Liver (tissue), 9 donors: ENCODE results near the gene MRPL54. TPM values are rescaled to one million over a fixed set of nuclear protein-coding genes. Genes with fewer than 3 reads are reported as not detected.

Experiments
- DNase-seq: peaks from one replicate; pipeline ENCODE4 v3.0.0-alpha.2; 2017; ENCODE audit warnings: low spot score
- H3K27ac ChIP-seq, 2 donors: one replicate each; pipeline ENCODE4 v1.7.0; 2013; ENCODE audit warnings: inconsistent platforms in 2 of 2, low read length in 2 of 2, control low read depth in 1 of 2, low read depth in 1 of 2, mild to moderate bottlenecking in 1 of 2
- H3K27me3 ChIP-seq, 4 donors: one replicate each; pipeline versions ENCODE4 v1.6.1 to v1.7.0; 2013; ENCODE audit warnings: low read length in 3 of 4, inconsistent platforms in 1 of 4, mild to moderate bottlenecking in 1 of 4, moderate library complexity in 1 of 4; ENCODE audit not compliant: control insufficient read depth in 4 of 4, insufficient read depth in 4 of 4
- H3K36me3 ChIP-seq, 4 donors: one replicate each; pipeline versions ENCODE4 v1.6.1 to v1.7.0; 2013; ENCODE audit warnings: low read length in 3 of 4, mild to moderate bottlenecking in 3 of 4, low read depth in 1 of 4, moderate library complexity in 1 of 4; ENCODE audit not compliant: control insufficient read depth in 4 of 4, insufficient read depth in 3 of 4
- H3K4me1 ChIP-seq, 4 donors: one replicate each; pipeline versions ENCODE4 v1.6.1 to v1.7.0; 2013; ENCODE audit warnings: low read length in 3 of 4, mild to moderate bottlenecking in 3 of 4, moderate library complexity in 1 of 4; ENCODE audit not compliant: control insufficient read depth in 4 of 4, insufficient read depth in 4 of 4
- H3K4me3 ChIP-seq, 3 donors: one replicate each; pipeline versions ENCODE4 v1.6.1 to v1.7.0; 2013; ENCODE audit warnings: low read length in 3 of 3, control low read depth in 1 of 3, low read depth in 1 of 3, mild to moderate bottlenecking in 1 of 3
- H3K9ac ChIP-seq, 2 donors: one replicate each; pipeline ENCODE4 v1.7.0; 2013; ENCODE audit warnings: low read length in 2 of 2, mild to moderate bottlenecking in 2 of 2, moderate library complexity in 2 of 2, control low read depth in 1 of 2, low read depth in 1 of 2
- H3K9me3 ChIP-seq, 4 donors: one replicate each; pipeline versions ENCODE4 v1.6.1 to v1.7.0; 2013; ENCODE audit warnings: low read length in 3 of 4; ENCODE audit not compliant: control insufficient read depth in 4 of 4
- EGR1 ChIP-seq, 2 donors: IDR thresholded peaks; 2 replicates each; pipeline ENCODE4 v1.6.1; 2016 to 2018; ENCODE audit warnings: antibody characterized with exemption in 2 of 2, low read depth in 2 of 2
- FOXA1 ChIP-seq: IDR thresholded peaks from 2 replicates; pipeline ENCODE4 v1.6.1; 2016; ENCODE audit warnings: antibody characterized with exemption
- FOXA2 ChIP-seq: IDR thresholded peaks from 2 replicates; pipeline ENCODE4 v1.6.1; 2016; ENCODE audit warnings: antibody characterized with exemption
- GABPA ChIP-seq, 2 donors: IDR thresholded peaks in 1 of 2; conservative IDR thresholded peaks in 1 of 2; 2 replicates each; pipeline ENCODE4 v1.6.1; 2016; ENCODE audit warnings: antibody characterized with exemption in 2 of 2, mild to moderate bottlenecking in 1 of 2, moderate library complexity in 1 of 2
- HNF4A ChIP-seq, 2 donors: conservative IDR thresholded peaks; 2 replicates each; pipeline ENCODE4 v1.6.1; 2016; ENCODE audit warnings: antibody characterized with exemption in 2 of 2, mild to moderate bottlenecking in 2 of 2
- HNF4G ChIP-seq: IDR thresholded peaks from 2 replicates; pipeline ENCODE4 v1.6.1; 2016; ENCODE audit warnings: antibody characterized with exemption
- JUND ChIP-seq, 2 donors: IDR thresholded peaks; 2 replicates each; pipeline ENCODE4 v1.6.1; 2016; ENCODE audit warnings: antibody characterized with exemption in 2 of 2
- NR2F2 ChIP-seq: IDR thresholded peaks from 2 replicates; pipeline ENCODE4 v1.6.1; 2016; ENCODE audit warnings: antibody characterized with exemption
- RAD21 ChIP-seq, 2 donors: IDR thresholded peaks; 2 replicates each; pipeline ENCODE4 v1.6.1; 2016; ENCODE audit warnings: antibody characterized with exemption in 2 of 2, mild to moderate bottlenecking in 2 of 2
- RXRA ChIP-seq, 2 donors: IDR thresholded peaks; 2 replicates each; pipeline ENCODE4 v1.6.1; 2017 to 2018; ENCODE audit warnings: antibody characterized with exemption in 2 of 2, mild to moderate bottlenecking in 1 of 2
- SP1 ChIP-seq: IDR thresholded peaks from 2 replicates; pipeline ENCODE4 v1.6.1; 2018; ENCODE audit warnings: antibody characterized with exemption, mild to moderate bottlenecking
- TAF1 ChIP-seq: conservative IDR thresholded peaks from 2 replicates; pipeline ENCODE4 v1.6.1; 2016; ENCODE audit warnings: antibody characterized with exemption, mild to moderate bottlenecking
- YY1 ChIP-seq: IDR thresholded peaks from 2 replicates; pipeline ENCODE4 v1.6.1; 2016; ENCODE audit warnings: antibody characterized with exemption, mild to moderate bottlenecking
- WGBS: extraction: QIAGEN DNeasy Blood & Tissue Kit; methylation state at CpG from one replicate; pipeline ENCODE4 v1.1.7; 2013; 5-methylcytosine and 5-hydroxymethylcytosine counted together
- polyA plus RNA-seq, 2 donors: library from polyadenylated mRNA; stranded (reverse) in 1 of 2; unstranded in 1 of 2; fragments of 200-250 nt in 1 of 2; fragments of >200 nt in 1 of 2; fragmentation: Nextera tagmentation in 1 of 2; extraction: Ambion mirVana in 1 of 2; gene quantifications; one replicate each; pipeline versions ENCODE4 v1.2.1 to v1.2.3, GENCODE V29; 2013 to 2015
- total RNA-seq, 2 donors: library from RNA; depleted of rRNA; stranded (reverse); fragments of >200 nt; gene quantifications; one replicate each; pipeline ENCODE4 v1.2.3, GENCODE V29; 2014
- TF ChIP-seq, protein P1 (sequence below): IDR thresholded peaks from 2 replicates; pipeline ENCODE4 v1.6.1; 2016; ENCODE audit warnings: antibody characterized with exemption
- TF ChIP-seq, protein P2 (sequence below): fragments of 150-350 bp; IDR thresholded peaks from 2 replicates; pipeline ENCODE4 v1.5.1; 2017; ENCODE audit warnings: improper control_type of control experiment, low read depth, low read length; ENCODE audit not compliant: missing input control
- TF ChIP-seq, protein P3 (sequence below): IDR thresholded peaks from 2 replicates; pipeline ENCODE4 v1.6.1; 2016; ENCODE audit warnings: antibody characterized with exemption
- TF ChIP-seq, protein P4 (sequence below): IDR thresholded peaks from 2 replicates; pipeline ENCODE4 v1.6.1; 2016; ENCODE audit warnings: antibody characterized with exemption
- TF ChIP-seq, protein P5 (sequence below): IDR thresholded peaks from 2 replicates; pipeline ENCODE4 v1.6.1; 2016; ENCODE audit warnings: antibody characterized with exemption, mild to moderate bottlenecking
- donor health status: healthy.
- donor health status: healthy.
- donor health status: healthy.
- donor health status: healthy.
- donor health status: healthy.

MRPL54 gene
- total and polyA plus RNA-seq, 4 donors, result 25.1 to 109 (median 42.9) TPM

DNA sequence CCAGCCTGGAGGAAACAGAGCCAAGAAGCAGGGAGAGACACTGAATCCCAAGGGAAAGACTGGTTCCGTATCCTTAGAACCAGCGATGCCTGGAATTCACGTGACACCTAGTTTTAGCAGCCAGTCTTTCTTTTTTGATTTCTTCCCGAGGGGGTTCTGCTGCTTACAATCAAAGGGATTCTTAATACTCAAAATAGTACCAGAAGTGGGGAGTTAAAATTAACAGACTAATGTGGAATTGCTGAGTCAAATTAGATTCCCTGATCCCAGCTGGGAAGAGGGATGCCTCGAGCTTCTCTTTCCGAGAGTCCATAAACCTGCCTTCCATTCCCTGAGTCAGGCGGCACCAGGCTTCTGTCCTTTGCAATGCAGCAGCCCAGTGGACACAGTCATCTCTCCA lies 28.5 kb downstream of the MRPL54 start:
- no peak for DNase-seq
- 81% methylated on average over 7 of the region's 7 CpGs for WGBS
- TF ChIP-seq GABPA (IDR thresholded peaks at IDR 0.05 in 1 of 2, conservative IDR thresholded peaks at IDR 0.05 in 1 of 2), result no peak
- no peak for TF ChIP-seq JUND (IDR thresholded peaks at IDR 0.05)
- TF ChIP-seq FOXA2, result no peak
- TF ChIP-seq RAD21 (IDR thresholded peaks at IDR 0.05), result no peak
- Histone ChIP-seq H3K27ac (no peak overlapping the region), H3K4me3 (no peak overlapping the region), H3K27me3 (no peaks in the 10 kb centered on the region), H3K9me3 (peaks cover 0 to 2% (median 0%) of the 10 kb centered on the region in 4 donors), H3K36me3 (no peaks in the 10 kb centered on the region), H3K4me1 (no peaks in the 10 kb centered on the region), H3K9ac (no peak overlapping the region)

DNA sequence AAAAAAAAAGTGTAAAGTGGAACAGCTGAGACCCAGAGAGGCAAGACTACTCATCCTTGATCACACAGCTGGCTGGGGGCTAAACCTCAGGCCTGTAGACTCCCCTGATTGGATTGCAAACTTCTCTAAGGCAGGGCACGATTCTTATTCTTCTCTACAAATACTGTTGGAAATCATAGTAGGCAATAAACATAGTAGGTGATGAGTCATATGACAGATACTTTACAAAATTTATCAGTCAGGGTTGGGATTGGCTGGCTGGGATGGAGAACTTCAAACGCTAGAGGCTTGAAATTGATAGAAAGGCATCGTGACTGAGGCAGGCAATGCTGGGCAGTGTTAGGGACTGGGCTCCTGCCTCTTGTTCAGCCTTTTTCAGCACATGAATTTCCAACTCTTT lies 29.6 kb downstream of the MRPL54 start:
- H3K27me3 ChIP-seq, result no peaks in the 10 kb centered on the region
- peaks cover 0 to 5% (median 3%) of the 10 kb centered on the region in 4 donors for H3K9me3 ChIP-seq
- DNase-seq, result no peak
- WGBS, result 71% methylated on average over 3 of the region's 3 CpGs
- H3K9ac ChIP-seq, result no peak overlapping the region
- no peaks in the 10 kb centered on the region for H3K4me1 ChIP-seq
- no peaks in the 10 kb centered on the region for H3K36me3 ChIP-seq
- no peak overlapping the region for H3K27ac ChIP-seq
- H3K4me3 ChIP-seq, result no peak overlapping the region
- no peak for TF ChIP-seq HNF4G
- TF ChIP-seq, protein P1, sequence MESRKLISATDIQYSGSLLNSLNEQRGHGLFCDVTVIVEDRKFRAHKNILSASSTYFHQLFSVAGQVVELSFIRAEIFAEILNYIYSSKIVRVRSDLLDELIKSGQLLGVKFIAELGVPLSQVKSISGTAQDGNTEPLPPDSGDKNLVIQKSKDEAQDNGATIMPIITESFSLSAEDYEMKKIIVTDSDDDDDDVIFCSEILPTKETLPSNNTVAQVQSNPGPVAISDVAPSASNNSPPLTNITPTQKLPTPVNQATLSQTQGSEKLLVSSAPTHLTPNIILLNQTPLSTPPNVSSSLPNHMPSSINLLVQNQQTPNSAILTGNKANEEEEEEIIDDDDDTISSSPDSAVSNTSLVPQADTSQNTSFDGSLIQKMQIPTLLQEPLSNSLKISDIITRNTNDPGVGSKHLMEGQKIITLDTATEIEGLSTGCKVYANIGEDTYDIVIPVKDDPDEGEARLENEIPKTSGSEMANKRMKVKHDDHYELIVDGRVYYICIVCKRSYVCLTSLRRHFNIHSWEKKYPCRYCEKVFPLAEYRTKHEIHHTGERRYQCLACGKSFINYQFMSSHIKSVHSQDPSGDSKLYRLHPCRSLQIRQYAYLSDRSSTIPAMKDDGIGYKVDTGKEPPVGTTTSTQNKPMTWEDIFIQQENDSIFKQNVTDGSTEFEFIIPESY, result no peak

DNA sequence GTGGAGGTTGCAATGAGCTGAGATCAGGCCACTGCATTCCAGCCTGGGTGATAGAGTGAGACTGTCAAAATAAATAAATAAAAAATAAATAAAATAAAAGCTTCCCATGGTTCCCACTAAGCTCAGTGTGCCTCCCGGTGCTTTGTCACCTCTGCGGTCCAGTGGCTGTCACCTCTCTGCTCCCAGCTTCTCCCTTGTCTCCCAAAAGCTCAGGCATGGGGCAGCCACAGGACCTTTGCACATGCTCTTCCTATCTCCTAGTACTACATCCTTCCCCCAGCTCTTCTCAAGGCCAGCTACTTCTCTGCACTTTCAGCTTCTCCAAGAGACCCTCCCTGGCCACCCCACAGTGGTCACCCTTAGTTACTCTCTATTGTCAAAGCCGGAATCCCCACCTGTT lies 31.3 kb downstream of the MRPL54 start:
- Histone ChIP-seq H3K9ac (no peak overlapping the region), H3K4me1 (no peaks in the 10 kb centered on the region), H3K27me3 (no peaks in the 10 kb centered on the region), H3K4me3 (no peak overlapping the region), H3K36me3 (no peaks in the 10 kb centered on the region), H3K27ac (no peak overlapping the region), H3K9me3 (peaks cover 0 to 5% (median 3%) of the 10 kb centered on the region in 4 donors)
- WGBS, result 94% methylated on average over 3 of the region's 3 CpGs
- DNase-seq, result no peak
- TF ChIP-seq, protein P1, result no peak
- TF ChIP-seq YY1, result no peak
- TF ChIP-seq, protein P2, sequence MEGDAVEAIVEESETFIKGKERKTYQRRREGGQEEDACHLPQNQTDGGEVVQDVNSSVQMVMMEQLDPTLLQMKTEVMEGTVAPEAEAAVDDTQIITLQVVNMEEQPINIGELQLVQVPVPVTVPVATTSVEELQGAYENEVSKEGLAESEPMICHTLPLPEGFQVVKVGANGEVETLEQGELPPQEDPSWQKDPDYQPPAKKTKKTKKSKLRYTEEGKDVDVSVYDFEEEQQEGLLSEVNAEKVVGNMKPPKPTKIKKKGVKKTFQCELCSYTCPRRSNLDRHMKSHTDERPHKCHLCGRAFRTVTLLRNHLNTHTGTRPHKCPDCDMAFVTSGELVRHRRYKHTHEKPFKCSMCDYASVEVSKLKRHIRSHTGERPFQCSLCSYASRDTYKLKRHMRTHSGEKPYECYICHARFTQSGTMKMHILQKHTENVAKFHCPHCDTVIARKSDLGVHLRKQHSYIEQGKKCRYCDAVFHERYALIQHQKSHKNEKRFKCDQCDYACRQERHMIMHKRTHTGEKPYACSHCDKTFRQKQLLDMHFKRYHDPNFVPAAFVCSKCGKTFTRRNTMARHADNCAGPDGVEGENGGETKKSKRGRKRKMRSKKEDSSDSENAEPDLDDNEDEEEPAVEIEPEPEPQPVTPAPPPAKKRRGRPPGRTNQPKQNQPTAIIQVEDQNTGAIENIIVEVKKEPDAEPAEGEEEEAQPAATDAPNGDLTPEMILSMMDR, result no peak
- TF ChIP-seq FOXA1, result no peak
- TF ChIP-seq NR2F2, result no peak
- TF ChIP-seq JUND (IDR thresholded peaks at IDR 0.05), result no peak
- TF ChIP-seq, protein P3, sequence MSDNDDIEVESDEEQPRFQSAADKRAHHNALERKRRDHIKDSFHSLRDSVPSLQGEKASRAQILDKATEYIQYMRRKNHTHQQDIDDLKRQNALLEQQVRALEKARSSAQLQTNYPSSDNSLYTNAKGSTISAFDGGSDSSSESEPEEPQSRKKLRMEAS, result no peak
- no peak for TF ChIP-seq HNF4A (conservative IDR thresholded peaks at IDR 0.05)
- no peak for TF ChIP-seq GABPA (IDR thresholded peaks at IDR 0.05 in 1 of 2, conservative IDR thresholded peaks at IDR 0.05 in 1 of 2)
- no peak for TF ChIP-seq FOXA2
- TF ChIP-seq, protein P4, sequence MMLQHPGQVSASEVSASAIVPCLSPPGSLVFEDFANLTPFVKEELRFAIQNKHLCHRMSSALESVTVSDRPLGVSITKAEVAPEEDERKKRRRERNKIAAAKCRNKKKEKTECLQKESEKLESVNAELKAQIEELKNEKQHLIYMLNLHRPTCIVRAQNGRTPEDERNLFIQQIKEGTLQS, result no peak
- TF ChIP-seq RXRA (IDR thresholded peaks at IDR 0.05), result no peak
- TF ChIP-seq HNF4G, result no peak
- TF ChIP-seq RAD21 (IDR thresholded peaks at IDR 0.05), result no peak
- no peak for TF ChIP-seq SP1
- TF ChIP-seq, protein P5, sequence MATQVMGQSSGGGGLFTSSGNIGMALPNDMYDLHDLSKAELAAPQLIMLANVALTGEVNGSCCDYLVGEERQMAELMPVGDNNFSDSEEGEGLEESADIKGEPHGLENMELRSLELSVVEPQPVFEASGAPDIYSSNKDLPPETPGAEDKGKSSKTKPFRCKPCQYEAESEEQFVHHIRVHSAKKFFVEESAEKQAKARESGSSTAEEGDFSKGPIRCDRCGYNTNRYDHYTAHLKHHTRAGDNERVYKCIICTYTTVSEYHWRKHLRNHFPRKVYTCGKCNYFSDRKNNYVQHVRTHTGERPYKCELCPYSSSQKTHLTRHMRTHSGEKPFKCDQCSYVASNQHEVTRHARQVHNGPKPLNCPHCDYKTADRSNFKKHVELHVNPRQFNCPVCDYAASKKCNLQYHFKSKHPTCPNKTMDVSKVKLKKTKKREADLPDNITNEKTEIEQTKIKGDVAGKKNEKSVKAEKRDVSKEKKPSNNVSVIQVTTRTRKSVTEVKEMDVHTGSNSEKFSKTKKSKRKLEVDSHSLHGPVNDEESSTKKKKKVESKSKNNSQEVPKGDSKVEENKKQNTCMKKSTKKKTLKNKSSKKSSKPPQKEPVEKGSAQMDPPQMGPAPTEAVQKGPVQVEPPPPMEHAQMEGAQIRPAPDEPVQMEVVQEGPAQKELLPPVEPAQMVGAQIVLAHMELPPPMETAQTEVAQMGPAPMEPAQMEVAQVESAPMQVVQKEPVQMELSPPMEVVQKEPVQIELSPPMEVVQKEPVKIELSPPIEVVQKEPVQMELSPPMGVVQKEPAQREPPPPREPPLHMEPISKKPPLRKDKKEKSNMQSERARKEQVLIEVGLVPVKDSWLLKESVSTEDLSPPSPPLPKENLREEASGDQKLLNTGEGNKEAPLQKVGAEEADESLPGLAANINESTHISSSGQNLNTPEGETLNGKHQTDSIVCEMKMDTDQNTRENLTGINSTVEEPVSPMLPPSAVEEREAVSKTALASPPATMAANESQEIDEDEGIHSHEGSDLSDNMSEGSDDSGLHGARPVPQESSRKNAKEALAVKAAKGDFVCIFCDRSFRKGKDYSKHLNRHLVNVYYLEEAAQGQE, result no peak
- TF ChIP-seq TAF1, result no peak
- no peak for TF ChIP-seq EGR1 (IDR thresholded peaks at IDR 0.05; ENCODE audit: low read depth in 2 of 2)
